Natural killer cell treated with Interleukin-12 subunit alpha and Interleukin-12 subunit beta and Interleukin-15 and Interleukin-18, amount 100 ng/mL, for 72 hours (primary cell): ENCODE measurements around the gene PKD1L1. TPM values are rescaled to one million over a fixed set of nuclear protein-coding genes. Genes with fewer than 3 reads are reported as not detected.
"Not testable (repeated sequence)": the region's sequence is repeated elsewhere in the genome, so short reads cannot be mapped to it uniquely, and the experiment has no call there.

Source experiments
- ATAC-seq, 2 donors: fragments of 150-1000 bp; cut with Tn5 transposase in 1 of 2; sonication (Bioruptor Pico), chemical (Tn5 transposase) in 1 of 2; 2 replicates each; pipeline ENCODE4 v1.10.0; 2021
- DNase-seq: peaks from one replicate; pipeline ENCODE4 v3.0.0; 2022; ENCODE audit warnings: low spot score
- H3K27ac Mint-ChIP-seq, 2 donors: 1 replicate in 1 of 2; 2 replicates in 1 of 2; pipeline ENCODE4 v1.8.0; 2022; ENCODE audit warnings: mixed read lengths in 2 of 2, mild to moderate bottlenecking in 1 of 2, moderate library complexity in 1 of 2
- H3K27me3 Mint-ChIP-seq, 2 donors: 1 replicate in 1 of 2; 2 replicates in 1 of 2; pipeline ENCODE4 v1.8.0; 2022; ENCODE audit warnings: mixed read lengths in 2 of 2
- H3K36me3 Mint-ChIP-seq: one replicate; pipeline ENCODE4 v1.8.0; 2022; ENCODE audit warnings: mixed read lengths
- H3K4me1 Mint-ChIP-seq, 2 donors: 1 replicate in 1 of 2; 2 replicates in 1 of 2; pipeline ENCODE4 v1.8.0; 2022; ENCODE audit warnings: low read depth in 2 of 2, mixed read lengths in 2 of 2, mild to moderate bottlenecking in 1 of 2
- H3K4me3 Mint-ChIP-seq: one replicate; pipeline ENCODE4 v1.8.0; 2022; ENCODE audit warnings: mixed read lengths
- H3K9me3 Mint-ChIP-seq: 2 replicates; pipeline ENCODE4 v1.8.0; 2022; ENCODE audit warnings: mixed read lengths
- total RNA-seq, 2 donors: library from RNA; stranded (reverse); gene quantifications; one replicate each; pipeline ENCODE4 v1.2.3, GENCODE V29; 2022

PKD1L1 gene
- total RNA-seq = under 1 TPM; 0.28 to 0.31 TPM

- no peak within 1 kb of the TSS for H3K4me3 Mint-ChIP-seq
- no peaks in the 10 kb centered on the region for H3K36me3 Mint-ChIP-seq
- H3K9me3 Mint-ChIP-seq = no peaks in the 10 kb centered on the region
- H3K4me1 Mint-ChIP-seq = no peaks in the 10 kb centered on the region
- H3K27me3 Mint-ChIP-seq = no peaks in the 10 kb centered on the region
- no peak for DNase-seq
- ATAC-seq = no peak
- no peak within 1 kb of the TSS for H3K27ac Mint-ChIP-seq
Measured at GRCh38 chr7:47948141-47948790, at the start of gene PKD1L1. Gene PKD1L1 (minus strand): TSS chr7:47948466. CDS start chr7:47948440, 26 bp downstream.

DNA sequence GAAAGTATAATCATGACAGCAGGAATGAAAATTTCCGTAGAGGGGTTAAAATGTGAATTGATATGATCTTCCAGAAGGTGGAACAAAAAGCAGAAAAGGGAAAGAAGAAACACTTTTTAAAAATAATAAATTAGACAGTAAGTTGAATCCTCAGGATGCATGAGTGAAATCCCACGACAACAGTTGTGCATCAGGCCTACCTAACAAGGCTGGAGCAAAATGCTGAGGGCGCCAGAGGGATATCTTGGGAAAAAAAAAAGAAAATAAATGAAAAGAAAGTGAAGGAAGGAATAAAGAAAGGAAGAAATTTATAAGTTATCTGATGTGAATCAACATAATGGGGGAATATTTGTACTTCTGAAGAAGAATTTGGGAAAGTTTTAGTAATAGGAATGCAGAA is 44.2 kb upstream of the PKD1L1 start:
- ATAC-seq (no peak), DNase-seq (no peak)
- Mint-ChIP-seq H3K36me3 (no peaks in the 10 kb centered on the region), H3K4me3 (peak overlapping the region; percentile 96), H3K27ac (peak overlapping the region; percentile 94 to 96), H3K4me1 (peaks cover 22 to 30% of the 10 kb centered on the region in 2 donors), H3K9me3 (peaks cover 7% of the 10 kb centered on the region), H3K27me3 (no peaks in the 10 kb centered on the region)

DNA sequence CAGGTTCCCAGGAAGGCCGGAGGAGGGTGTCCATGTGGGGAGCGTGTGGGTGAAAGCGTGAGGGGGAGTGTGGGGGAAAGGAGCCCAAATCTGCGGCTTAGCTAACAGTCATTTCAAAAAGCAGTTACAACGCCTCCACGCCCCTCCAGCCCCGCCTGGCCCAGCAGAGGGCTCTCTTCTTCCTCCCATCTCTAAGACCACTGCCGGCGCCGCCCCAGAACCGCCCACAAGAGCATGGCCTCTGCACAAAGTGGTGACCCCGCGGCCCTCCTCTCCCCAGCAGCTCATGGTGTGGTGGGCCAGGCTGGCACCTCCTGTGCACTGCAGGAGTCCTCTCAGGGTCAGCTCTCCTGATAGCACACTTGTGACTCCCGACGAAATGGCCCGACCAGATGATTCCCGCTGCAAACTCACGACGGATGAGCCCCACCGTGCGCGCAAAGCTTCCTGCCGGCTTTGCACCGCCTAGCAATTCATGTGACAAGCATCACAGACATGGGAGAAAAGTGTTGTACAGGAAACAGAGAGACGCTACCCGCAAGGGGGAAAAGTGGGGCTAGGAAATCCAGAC is 43.6 kb upstream of the PKD1L1 start:
- H3K4me3 Mint-ChIP-seq = peak overlapping the region; percentile 96
- peaks cover 7% of the 10 kb centered on the region for H3K9me3 Mint-ChIP-seq
- peaks cover 22 to 30% of the 10 kb centered on the region in 2 donors for H3K4me1 Mint-ChIP-seq
- DNase-seq = peak; percentile 93
- ATAC-seq = peak; percentile 99
- H3K27ac Mint-ChIP-seq = peak overlapping the region; percentile 94 to 96
- no peaks in the 10 kb centered on the region for H3K27me3 Mint-ChIP-seq
- H3K36me3 Mint-ChIP-seq = no peaks in the 10 kb centered on the region

GRCh38 chr7:47991270-47991669 is 43.0 kb upstream of the PKD1L1 start:
- ATAC-seq = no peak
- DNase-seq = no peak
- Mint-ChIP-seq H3K4me1 (peaks cover 22 to 30% of the 10 kb centered on the region in 2 donors), H3K9me3 (peaks cover 7% of the 10 kb centered on the region), H3K27ac (peak overlapping the region; percentile 94 to 96), H3K27me3 (no peaks in the 10 kb centered on the region), H3K4me3 (peak overlapping the region; percentile 96), H3K36me3 (no peaks in the 10 kb centered on the region)

DNA sequence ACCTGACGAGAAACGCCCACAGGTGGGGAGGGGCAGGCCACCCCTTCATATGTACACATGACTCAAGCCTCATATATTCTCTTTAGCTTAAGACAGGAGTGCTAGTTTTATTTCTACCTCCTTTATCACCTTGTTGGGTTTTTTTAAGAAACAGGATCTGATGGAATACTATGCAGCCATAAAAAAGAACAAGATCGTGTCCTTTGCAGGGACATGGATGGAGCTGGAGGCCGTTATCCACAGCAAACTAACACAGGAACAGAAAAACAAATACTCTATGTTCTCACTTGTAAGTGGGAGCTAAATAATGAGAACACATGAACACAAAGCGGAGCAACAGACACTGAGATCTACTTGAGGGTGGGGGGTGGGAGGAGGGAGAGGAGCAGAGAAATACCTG is 42.3 kb upstream of the PKD1L1 start:
- H3K4me1 Mint-ChIP-seq = peaks cover 22 to 30% of the 10 kb centered on the region in 2 donors
- H3K9me3 Mint-ChIP-seq = peaks cover 7% of the 10 kb centered on the region
- no peaks in the 10 kb centered on the region for H3K27me3 Mint-ChIP-seq
- H3K36me3 Mint-ChIP-seq = no peaks in the 10 kb centered on the region
- DNase-seq (no peak), ATAC-seq (no peak)
- H3K27ac Mint-ChIP-seq = peak overlapping the region in 1 of 2 donors; percentile 94
- H3K4me3 Mint-ChIP-seq = peak overlapping the region; percentile 11

DNA sequence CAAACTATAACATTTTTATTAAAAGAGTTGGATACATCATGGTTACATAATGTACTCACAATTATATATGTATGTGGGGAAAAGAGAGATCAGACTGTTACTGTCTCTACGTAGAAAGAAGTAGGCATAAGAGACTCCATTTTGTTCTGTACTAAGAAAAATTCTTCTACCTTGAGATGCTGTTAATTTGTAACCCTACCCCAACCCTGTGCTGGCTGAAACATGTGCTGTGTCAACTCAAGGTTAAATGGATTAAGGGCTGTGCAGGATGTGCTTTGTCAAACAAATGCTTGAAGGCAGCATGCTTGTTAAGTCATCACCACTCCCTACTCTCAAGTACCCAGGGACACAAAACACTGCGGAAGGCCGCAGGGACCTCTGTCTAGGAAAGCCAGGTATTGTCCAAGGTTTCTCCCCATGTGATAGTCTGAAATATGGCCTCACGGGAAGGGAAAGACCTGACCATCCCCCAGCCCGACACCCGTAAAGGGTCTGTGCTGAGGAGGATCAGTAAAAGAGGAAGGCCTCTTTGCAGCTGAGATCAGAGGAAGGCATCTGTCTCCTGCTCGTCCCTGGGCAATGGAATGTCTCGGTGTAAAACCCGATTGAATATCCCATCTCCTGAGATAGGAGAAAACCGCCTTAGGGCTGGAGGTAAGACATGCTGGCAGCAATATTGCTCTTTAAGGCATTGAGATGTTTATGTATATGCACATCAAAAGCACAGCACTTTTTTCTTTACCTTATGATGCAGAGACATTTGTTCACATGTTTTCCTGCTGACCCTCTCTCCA is 41.5 kb upstream of the PKD1L1 start:
- DNase-seq, H3K36me3 Mint-ChIP-seq, H3K9me3 Mint-ChIP-seq, ATAC-seq, H3K4me3 Mint-ChIP-seq, H3K27me3 Mint-ChIP-seq: not testable (repeated sequence)
- peaks cover 19 to 24% of the 10 kb centered on the region in 2 donors for H3K4me1 Mint-ChIP-seq
- peak overlapping the region in 1 of 2 donors; percentile 94 for H3K27ac Mint-ChIP-seq

DNA sequence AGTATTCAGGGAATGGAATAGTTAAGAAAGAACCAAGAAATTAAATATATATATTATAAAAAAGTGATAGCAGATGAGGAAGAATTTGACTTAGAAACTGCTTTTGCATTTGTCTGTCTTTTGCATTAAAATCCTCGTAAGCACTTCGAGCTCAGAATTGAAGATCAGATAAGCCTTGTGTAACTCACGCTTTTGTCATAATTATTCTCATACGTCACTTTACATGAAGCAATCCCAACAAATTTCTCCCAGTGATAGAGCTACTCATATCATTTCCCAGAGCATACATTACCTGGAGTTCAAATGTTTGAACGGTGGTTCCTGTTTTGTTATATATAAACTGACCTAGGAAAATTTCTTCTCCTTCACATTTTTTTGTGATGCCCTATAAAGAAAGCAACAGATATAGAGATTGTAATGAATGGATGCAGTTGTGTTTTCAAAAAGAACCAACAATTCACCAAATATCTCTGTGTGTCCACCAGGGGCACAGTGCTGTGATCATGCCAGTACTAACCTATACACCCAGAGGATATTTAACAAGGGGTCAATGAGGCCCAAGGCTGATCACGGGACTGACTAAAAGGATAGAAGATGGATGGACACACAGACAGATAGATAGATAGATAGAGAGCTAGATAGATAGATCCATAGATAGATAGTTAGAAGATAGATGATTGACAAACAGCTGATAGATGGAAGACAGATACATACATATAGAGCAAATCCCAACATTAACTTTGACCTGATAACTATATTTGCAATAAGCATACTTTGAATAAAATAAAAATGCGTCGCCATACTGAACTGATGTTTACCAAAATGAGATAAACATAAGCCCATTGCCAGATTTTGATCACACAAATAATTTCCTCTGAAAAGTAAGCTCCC is 40.5 kb upstream of the PKD1L1 start:
- Mint-ChIP-seq H3K27ac (no peak overlapping the region), H3K4me1 (peaks cover 15 to 19% of the 10 kb centered on the region in 2 donors), H3K36me3 (no peaks in the 10 kb centered on the region), H3K9me3 (no peaks in the 10 kb centered on the region), H3K27me3 (no peaks in the 10 kb centered on the region), H3K4me3 (no peak overlapping the region)
- DNase-seq (no peak), ATAC-seq (no peak)

GRCh38 chr7:47982610-47983009 is 34.3 kb upstream of the PKD1L1 start:
- Mint-ChIP-seq H3K4me3 (no peak overlapping the region), H3K36me3 (peaks cover 10% of the 10 kb centered on the region), H3K27ac (no peak overlapping the region), H3K9me3 (no peaks in the 10 kb centered on the region), H3K4me1 (peaks cover 13 to 14% of the 10 kb centered on the region in 2 donors), H3K27me3 (no peaks in the 10 kb centered on the region)
- no peak for DNase-seq
- no peak for ATAC-seq

DNA sequence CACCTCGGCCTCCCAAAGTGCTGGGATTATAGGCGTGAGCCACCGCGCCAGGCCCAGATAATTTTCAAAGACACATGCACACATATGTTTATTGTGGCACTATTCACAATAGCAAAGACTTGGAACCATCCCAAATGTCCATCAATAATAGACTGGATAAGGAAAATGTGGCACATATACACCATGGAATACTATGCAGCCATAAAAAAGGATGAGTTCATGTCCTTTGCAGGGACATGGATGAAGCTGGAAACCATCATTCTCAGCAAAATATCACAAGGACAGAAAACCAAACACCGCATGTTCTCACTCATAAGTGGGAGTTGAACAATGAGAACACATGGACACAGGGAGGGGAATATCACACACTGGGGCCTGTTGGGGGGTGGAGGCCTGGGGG is 32.4 kb upstream of the PKD1L1 start:
- H3K4me3 Mint-ChIP-seq, H3K27me3 Mint-ChIP-seq, ATAC-seq, H3K27ac Mint-ChIP-seq, DNase-seq, H3K9me3 Mint-ChIP-seq: not testable (repeated sequence)
- peaks cover 19% of the 10 kb centered on the region for H3K36me3 Mint-ChIP-seq
- H3K4me1 Mint-ChIP-seq = peaks cover 18 to 19% of the 10 kb centered on the region in 2 donors

DNA sequence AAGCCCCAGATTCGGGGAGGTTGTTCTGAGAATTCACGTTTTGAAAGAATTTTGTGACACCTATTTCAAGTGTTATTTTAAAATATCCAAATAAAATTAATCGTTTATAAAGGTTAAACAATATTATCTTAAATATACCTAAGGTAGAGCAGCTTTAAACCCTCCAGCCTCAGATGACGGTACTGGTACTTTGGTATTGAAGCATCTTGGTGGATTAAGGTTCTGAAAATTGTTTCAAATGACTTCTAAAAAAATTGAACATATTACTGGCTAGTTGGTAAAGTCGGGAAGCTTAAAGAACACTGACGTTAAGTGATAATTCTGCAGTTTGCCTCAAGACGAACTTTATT is 31.5 kb upstream of the PKD1L1 start:
- H3K4me3 Mint-ChIP-seq = peak overlapping the region; percentile 92
- no peak for DNase-seq
- peaks cover 18 to 19% of the 10 kb centered on the region in 2 donors for H3K4me1 Mint-ChIP-seq
- no peaks in the 10 kb centered on the region for H3K27me3 Mint-ChIP-seq
- no peaks in the 10 kb centered on the region for H3K9me3 Mint-ChIP-seq
- no peak for ATAC-seq
- H3K27ac Mint-ChIP-seq = peak overlapping the region; percentile 94 to 98
- H3K36me3 Mint-ChIP-seq = peaks cover 20% of the 10 kb centered on the region

DNA sequence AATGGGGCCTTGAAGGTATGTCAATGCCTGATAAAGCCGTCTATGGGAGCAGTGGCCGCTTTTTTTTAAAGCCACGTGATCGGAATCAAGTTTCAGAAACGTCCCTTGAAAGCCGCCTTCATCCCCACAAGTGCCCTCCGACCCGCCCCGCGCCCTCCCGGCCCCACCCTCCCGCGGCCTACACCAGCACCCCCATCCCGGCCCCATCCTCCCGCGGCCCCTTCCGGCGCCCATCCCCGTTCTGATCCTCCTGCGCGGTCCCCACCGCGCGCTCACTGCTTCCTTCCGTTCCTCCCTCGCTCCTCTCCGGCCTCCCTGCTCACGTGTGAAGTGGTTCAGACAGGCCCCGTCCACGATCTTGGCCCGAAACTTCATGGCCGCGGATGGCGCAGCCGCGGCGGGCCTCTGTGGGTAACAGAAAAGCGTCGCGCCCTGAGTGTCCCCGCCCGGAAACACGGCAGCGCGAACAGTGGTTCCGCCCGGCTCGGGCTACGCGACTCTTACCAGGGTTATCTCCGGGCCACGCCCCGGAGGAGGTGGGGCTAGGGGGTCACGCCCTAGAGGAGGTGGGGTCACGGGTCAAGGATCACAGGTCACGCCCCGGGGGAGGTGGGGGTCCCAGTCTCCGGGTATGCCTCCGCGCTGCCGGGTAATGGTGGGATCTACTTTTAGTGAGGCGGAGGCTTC is 31.0 kb upstream of the PKD1L1 start, which contains the start of gene HUS1:
Gene HUS1 (minus strand): TSS at position 471 of the 687 bp plus-strand sequence. CDS start 96 bp downstream, at position 375.
- Mint-ChIP-seq H3K27ac (peak within 1 kb of the TSS; percentile 94 to 98), H3K4me1 (peaks cover 20 to 22% of the 10 kb centered on the region in 2 donors), H3K9me3 (no peaks in the 10 kb centered on the region), H3K36me3 (peaks cover 25% of the 10 kb centered on the region), H3K27me3 (no peaks in the 10 kb centered on the region), H3K4me3 (peak within 1 kb of the TSS; percentile 92)
- DNase-seq = peak; percentile 97
- peak; percentile 100 for ATAC-seq

GRCh38 chr7:47978790-47979144 is 30.5 kb upstream of the PKD1L1 start:
- H3K27ac Mint-ChIP-seq = peak overlapping the region; percentile 94 to 98
- H3K36me3 Mint-ChIP-seq = peaks cover 30% of the 10 kb centered on the region
- peak overlapping the region; percentile 92 for H3K4me3 Mint-ChIP-seq
- H3K9me3 Mint-ChIP-seq = no peaks in the 10 kb centered on the region
- no peaks in the 10 kb centered on the region for H3K27me3 Mint-ChIP-seq
- peaks cover 23 to 27% of the 10 kb centered on the region in 2 donors for H3K4me1 Mint-ChIP-seq
- ATAC-seq (no peak), DNase-seq (no peak)

GRCh38 chr7:47973739-47974138 is 25.5 kb upstream of the PKD1L1 start:
- ATAC-seq (no peak), DNase-seq (no peak)
- H3K27ac Mint-ChIP-seq = peak overlapping the region; percentile 19 to 67
- no peaks in the 10 kb centered on the region for H3K27me3 Mint-ChIP-seq
- H3K36me3 Mint-ChIP-seq = peaks cover 57% of the 10 kb centered on the region
- no peaks in the 10 kb centered on the region for H3K9me3 Mint-ChIP-seq
- no peak overlapping the region for H3K4me3 Mint-ChIP-seq
- H3K4me1 Mint-ChIP-seq = peaks cover 41 to 50% of the 10 kb centered on the region in 2 donors
